Hematopoietic multipotent progenitor cell (in vitro differentiated cells): ENCODE data around the gene MYH4. TPM values are rescaled to one million over a fixed set of nuclear protein-coding genes. Genes with fewer than 3 reads are reported as not detected.

Experiments
- DNase-seq, 3 donors: peaks; one replicate each; pipeline ENCODE4 v3.0.0-alpha.2; 2011 to 2015; ENCODE audit warnings: low read depth in 2 of 3, low spot score in 2 of 3
- total RNA-seq: library from RNA; depleted of rRNA; stranded (reverse); fragments of >200 nt; gene quantifications from one replicate; pipeline ENCODE4 v1.2.3, GENCODE V29; 2012

The MYH4 gene
- total RNA-seq, result not detected

DNA sequence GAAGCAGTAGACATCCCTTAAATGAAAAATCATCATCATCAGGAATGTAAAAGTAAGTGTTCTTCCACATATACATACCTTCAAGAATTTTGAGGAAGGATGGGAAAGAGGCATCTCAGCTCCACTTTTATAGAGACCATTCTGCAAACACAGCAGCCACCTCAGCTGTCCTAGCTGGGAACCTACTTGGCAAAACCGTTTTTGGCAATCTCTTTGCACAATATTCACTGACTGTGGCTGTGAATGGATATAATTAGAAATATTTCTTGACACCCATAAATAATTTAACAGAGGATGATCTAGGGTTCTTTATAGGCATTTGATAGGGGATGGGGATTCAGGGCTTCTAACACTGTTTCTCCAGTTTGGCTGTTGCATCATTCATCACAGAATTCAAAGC, at the start of gene MYH4:
TSS of gene MYH4 (minus strand) at position 101 of the 400 bp plus-strand sequence. CDS start 2,814 bp downstream, outside the sequence.
- DNase-seq, result no peak

DNA sequence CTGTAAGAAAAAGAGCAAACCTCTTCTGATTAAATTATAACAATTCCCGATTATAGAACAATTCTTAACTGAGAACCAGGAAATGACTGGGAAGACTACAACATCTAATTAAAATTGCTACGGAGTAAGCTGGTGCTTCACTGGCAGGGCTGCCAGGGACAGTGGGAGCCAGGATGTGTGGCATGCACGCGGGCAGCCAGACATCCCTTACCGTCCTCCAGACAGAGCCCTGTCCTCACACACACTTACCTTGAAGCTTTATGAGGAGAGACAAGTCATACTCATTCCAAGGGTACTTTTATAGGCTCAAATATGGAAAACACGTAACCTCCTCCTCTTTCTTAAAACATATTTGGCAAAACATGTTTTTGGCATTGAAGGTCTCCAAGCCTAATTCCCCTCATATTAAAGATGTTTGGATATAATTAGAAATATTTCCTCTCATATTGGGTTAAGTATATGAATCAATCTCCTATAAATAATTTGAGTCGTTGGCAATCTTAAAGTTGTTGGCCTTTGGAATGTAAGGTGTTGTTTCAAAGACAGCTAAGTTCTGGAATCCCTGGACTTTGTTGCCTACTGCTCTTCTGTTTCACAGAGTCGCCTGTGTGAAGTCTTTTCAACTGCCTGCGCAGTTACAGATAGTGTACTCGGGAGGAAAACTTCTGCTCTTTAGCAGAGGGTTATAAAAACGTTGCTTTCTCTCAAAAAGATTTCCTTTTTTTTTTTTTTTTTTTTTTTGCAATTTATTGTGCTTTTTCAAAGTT, 49.1 kb upstream of the MYH4 start, which contains the start of gene MYH1:
TSS of gene MYH1 (minus strand) at position 272 of the 767 bp plus-strand sequence. CDS start 1,900 bp downstream, outside the sequence.
- DNase-seq, result no peak

DNA sequence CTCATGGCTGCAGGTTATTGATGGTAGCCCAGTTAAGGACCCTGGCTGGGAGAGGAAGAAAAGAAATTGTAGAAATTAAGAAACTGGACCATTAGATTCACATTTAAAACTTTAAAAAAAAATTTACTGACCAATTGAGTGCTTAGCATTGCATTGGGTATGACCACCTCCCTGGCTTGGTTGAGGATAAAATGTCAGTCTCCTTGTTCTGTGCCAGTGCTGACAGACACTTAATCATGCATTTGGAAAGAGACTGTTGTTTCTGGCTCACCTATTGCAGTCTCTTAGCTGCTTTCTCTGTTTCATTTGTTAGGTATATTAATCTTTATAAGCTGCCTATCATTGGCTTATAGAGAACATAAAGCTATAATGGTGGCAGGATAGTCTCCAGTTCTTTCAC, 47.3 kb upstream of the MYH4 start:
- DNase-seq, result no peak

- no peak for DNase-seq
These were observed 46.7 kb upstream of the MYH4 start for GRCh38 chr17:10516065-10516464.

DNA sequence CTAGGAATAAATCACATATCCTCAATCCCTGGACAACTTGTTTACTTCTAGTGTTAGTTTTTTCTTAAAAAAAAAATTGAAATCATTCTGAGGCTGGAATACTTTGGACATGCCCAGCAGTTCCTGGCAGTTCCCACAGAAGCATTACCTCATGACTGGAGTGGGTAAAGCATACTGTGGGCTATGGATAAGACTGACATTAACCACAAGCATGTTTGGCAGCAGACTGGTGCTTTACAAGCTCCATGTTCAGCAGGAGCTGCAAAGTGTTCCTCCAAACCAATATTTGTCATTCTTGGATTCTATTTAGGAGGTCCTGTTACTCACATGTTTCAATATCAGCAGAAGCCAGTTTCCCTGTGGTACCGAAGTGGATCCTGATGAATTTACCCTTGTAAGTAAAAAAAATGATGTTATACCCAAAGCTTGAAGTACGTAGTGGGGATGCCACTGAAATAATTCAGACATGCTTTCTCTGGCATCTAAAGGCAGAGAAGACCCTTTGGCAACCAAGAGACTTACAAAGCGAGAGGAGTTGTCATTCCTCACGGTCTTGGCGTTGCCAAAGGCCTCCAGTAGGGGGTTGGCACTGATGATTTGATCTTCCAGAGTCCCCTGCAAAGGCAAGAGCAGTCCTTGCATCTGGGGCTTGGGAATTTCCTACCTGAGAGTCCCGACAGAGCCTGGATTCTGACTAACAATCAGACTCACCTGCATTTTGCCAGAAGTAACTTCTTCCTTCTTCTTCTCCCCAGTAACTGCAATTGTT, 44.1 kb upstream of the MYH4 start:
- no peak for DNase-seq

DNA sequence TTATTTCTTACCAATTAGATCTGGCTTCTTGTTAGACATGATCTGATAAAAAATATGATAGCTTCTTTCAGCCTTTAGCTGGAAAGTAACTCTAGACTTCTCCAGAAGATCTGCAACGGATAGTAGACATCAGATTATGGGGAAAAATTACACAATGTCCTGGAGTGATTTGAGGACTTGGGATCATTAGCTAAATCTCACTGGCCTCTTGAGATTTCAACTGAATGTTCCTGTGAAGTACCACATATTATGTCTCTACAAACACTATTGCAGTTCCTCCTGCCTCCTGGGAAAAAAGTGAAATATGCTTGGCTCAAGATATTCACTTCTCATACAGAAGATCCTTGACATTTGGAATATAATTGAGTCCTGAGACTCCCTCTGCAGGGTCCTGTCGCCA, 43.5 kb upstream of the MYH4 start:
- DNase-seq, result no peak

DNA sequence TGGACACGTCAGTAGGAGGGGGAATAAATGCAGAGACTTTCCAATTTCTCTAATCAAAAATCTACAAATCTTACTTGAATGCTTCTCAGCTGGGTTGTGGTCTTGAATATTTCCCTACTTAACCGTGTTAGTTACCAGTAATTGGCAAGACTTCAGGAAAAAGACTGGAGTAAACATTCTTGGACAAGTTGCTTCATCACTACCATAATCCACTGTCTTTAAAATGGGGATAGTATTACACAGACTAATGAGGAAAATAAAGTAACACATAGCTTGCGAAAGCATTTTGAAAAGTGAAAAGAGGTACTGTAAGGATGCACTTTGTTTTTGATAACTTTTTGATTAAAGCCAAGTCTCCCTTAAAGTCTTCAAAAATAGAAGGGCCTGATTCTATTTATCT, 30.6 kb upstream of the MYH4 start:
- no peak for DNase-seq

DNA sequence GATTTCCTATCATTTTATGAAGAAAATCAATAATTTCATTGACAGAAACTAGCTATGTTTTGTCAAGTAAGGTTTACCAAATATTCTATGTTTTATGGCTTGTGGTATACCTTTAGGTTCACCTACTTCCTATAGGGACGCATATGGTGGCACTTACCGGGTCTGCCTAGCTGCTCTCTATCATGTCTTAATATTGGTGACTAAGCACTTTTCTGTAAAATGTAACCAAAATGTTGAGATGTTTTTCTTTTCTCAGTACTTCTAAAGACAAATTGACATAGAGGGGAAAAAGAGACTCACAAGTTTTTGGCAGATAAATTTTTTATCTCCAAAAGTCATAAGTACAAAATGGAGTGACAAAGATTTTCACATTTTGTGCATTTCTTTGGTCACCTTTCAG, 22.6 kb upstream of the MYH4 start:
- DNase-seq, result no peak

DNA sequence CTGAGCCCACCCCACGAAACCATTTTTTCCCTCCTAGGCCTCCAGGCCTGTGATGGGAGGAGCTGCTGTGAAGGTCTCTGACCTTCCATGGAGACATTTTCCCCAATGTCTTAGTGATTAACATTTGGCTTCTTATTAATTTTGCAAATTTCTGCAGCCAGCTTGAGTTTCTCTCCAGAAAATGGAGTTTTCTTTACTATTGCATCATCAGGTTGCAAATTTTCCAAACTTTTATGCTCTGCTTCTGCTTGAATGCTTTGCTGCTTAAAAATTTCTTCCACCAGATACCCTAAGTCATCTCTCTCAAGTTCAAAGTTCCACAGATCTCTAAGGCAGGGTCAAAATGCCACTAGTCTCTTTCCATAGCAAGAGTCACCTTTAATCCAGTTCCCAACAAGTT, 12.9 kb upstream of the MYH4 start:
- no peak for DNase-seq

GRCh38 chr17:10477701-10478100, 8.3 kb upstream of the MYH4 start:
- DNase-seq, result no peak

DNA sequence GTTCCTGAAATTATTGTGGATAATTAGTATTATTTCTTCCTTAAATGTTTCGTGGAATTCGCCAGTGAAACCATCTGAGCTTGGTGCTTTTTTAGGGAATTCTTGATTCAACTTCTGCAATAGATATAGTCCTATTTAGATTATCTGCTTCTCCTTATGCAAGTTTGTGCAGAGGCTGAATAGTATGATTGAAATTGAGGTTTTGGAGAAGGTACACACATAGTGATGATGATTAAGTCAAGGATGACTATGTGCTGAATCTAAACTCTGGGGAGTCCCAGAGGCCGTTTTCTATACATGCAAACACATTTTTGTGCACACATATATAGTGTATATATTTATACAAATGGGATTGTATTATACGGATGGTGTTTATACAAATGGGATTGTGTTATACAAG, 5.2 kb upstream of the MYH4 start:
- DNase-seq, result no peak

- no peak for DNase-seq
These were observed 2.5 kb upstream of the MYH4 start for GRCh38 chr17:10471858-10472257.

GRCh38 chr17:10463402-10463801, 6.0 kb downstream of the MYH4 start:
- no peak for DNase-seq

DNA sequence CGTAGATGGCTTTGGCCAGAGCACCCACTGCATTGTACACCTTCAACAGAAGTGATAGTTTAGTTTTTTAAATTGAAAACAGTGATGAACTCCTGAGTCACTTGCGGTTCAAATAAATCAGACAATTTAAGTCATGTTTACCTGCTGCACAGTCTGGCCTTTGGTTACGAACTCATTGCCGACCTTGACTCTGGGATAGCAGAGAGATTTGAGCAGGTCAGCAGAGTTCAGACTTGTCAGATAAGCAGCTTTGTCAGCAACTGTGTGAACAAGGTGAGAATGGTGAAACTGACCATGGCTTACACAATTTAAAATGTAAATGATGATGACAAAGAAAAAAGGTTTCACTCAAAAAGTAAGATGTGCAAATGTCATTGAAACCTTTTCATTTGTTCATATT, 9.3 kb downstream of the MYH4 start:
- no peak for DNase-seq

GRCh38 chr17:10458701-10459100, 10.7 kb downstream of the MYH4 start:
- no peak for DNase-seq

- no peak for DNase-seq
These were observed 11.4 kb downstream of the MYH4 start for GRCh38 chr17:10457952-10458351.

DNA sequence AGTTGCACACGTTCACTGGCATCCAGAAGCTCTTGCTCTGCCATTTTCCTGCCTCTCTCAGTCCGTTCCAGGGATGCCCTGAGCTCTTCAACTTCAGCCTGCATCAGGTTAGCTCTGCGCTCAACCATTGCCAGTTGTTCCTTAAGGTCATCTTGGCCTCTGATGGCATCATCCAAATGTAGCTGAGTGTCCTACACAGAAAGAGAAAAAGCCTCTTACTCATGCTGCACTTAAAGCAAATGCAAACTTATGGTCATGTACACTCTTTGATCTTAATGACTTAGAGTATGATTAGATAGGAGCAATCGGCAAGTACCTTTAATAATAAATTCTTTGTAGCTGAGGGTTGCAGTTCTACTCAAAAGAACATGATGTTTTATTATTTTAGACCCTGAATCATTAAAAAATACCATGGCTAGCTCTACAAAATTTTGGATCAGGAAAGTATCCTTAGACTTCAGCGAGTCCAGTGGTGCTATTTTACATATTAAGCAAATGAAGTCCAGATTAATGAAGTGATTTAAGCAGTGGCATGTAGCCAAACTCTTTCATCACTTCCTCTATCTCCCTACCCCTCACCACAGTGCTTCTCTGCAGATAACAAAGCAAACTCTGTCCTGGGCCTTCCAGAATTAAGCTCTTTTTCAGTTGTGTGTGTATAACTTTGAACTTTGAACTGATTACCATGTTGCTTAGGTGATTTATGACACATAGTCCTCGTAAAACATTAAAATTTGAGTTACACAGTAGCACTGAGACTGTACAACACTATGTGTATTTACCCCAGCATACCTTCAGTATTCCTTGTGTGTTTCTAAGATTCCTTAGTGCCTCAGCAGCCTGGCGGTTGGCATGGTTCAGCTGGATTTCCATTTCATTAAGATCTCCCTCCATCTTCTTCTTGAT, 22.1 kb downstream of the MYH4 start:
- DNase-seq, result no peak

DNA sequence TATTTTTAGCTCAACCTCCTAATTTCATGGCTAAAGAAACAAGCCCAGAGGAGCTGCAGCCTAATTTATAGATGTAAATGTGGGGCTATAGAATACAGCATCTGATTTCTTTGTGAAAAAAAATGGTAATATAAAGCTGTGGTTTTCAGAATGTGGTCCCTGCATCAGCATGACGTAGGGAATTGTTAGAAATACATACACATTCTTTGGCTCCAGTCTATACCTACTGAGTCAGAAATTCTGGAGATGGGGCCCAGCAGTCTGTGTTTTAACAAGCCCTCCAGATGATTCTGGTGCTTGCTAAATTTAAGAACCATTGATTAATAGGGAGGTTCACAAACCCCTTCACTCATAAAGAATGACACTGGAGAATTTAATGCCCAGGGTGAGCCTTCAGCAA, 29.5 kb downstream of the MYH4 start:
- no peak for DNase-seq

GRCh38 chr17:10435096-10435495, 34.3 kb downstream of the MYH4 start:
- no peak for DNase-seq

DNA sequence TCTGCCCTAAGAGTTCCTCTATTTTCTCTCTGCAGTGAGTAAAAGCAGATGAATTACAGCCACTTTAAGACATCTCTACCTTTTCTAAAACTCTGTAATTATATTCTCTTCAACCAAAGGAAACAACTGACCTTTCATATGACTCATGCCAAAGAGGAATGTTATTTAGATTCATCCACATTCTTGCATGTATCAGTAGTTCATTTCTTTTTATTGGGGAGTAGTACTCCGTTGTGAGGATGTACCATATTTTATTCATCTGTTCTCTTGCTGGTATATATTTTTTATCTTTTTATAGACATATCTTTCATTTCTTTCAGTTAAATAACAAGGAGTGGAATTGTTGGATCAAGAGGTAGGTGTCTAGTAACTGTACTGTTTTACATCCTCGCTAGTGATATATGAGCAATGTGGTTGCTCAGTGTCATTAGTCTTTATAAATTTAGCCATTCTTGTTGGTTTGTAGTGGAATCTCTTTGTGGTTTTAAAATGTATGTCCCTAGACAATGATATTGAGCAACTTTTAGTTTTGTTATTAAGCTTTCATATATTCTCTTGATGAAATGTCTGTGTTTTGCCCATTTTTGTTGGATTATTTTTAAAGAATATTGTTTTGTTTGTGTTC, 39.8 kb downstream of the MYH4 start:
- no peak for DNase-seq

DNA sequence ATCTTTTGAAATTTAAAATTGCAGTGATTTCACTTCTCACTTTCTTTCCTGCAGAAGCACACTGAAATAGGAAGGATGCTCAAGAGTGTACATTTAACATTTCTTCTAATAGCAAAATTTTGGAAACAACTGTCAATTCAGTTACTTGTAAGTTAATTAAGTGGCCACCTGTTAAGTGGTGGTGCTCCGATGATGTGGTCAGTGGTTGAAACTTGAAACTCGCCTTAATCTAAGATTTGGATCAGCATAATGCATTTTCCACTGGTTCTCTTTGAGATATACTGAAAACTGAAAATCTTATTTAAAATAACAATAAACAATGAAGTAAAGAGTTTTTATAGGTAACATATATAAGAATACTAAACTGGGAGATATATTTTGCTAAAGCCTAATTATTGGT, 40.6 kb downstream of the MYH4 start:
- DNase-seq, result no peak
